NCI-H774 (cell line): ENCODE results near the gene FIS1.
"Not testable (repeated sequence)": the region's sequence is repeated elsewhere in the genome, so short reads cannot be mapped to it uniquely, and the experiment has no call there.

Experiments used
- DNase-seq: peaks from one replicate; lab custom pipeline; 2025; lab: John Stamatoyannopoulos, UW

FIS1 gene

GRCh38 chr7:101244375-101245146 lies at the start of gene FIS1:
FIS1 (minus strand) TSS chr7:101245081; CDS start chr7:101245004, 77 bp downstream.
- DNase-seq: peak; percentile 89

- DNase-seq: no peak
Measured at GRCh38 chr7:101294039-101294831, 49.4 kb upstream of the FIS1 start.

- not testable (repeated sequence) for DNase-seq
Measured at GRCh38 chr7:101293069-101294021, 48.5 kb upstream of the FIS1 start.

GRCh38 chr7:101292566-101292965 lies 47.7 kb upstream of the FIS1 start:
- not testable (repeated sequence) for DNase-seq

- not testable (repeated sequence) for DNase-seq
Measured at GRCh38 chr7:101290186-101291037, 45.5 kb upstream of the FIS1 start.

- DNase-seq: not testable (repeated sequence)
Measured at GRCh38 chr7:101289687-101290086, 44.8 kb upstream of the FIS1 start.

- no peak for DNase-seq
Measured at GRCh38 chr7:101288439-101288838, 43.6 kb upstream of the FIS1 start.

GRCh38 chr7:101287032-101287431 lies 42.2 kb upstream of the FIS1 start:
- DNase-seq: no peak

GRCh38 chr7:101285880-101286279 lies 41.0 kb upstream of the FIS1 start:
- DNase-seq: not testable (repeated sequence)

- DNase-seq: no peak
Measured at GRCh38 chr7:101285171-101285570, 40.3 kb upstream of the FIS1 start.

GRCh38 chr7:101280912-101281311 lies 36.0 kb upstream of the FIS1 start:
- DNase-seq: not testable (repeated sequence)

GRCh38 chr7:101278461-101279292 lies 33.8 kb upstream of the FIS1 start:
- no peak for DNase-seq

GRCh38 chr7:101277155-101277554 lies 32.3 kb upstream of the FIS1 start:
- DNase-seq: no peak

GRCh38 chr7:101273206-101273605 lies 28.3 kb upstream of the FIS1 start:
- DNase-seq: no peak

GRCh38 chr7:101271021-101271420 lies 26.1 kb upstream of the FIS1 start:
- DNase-seq: no peak

GRCh38 chr7:101269664-101270063 lies 24.8 kb upstream of the FIS1 start:
- DNase-seq: no peak

- no peak for DNase-seq
Measured at GRCh38 chr7:101265622-101266516, 21.0 kb upstream of the FIS1 start.

GRCh38 chr7:101264102-101264706 lies 19.3 kb upstream of the FIS1 start:
- not testable (repeated sequence) for DNase-seq
